Choroid plexus epithelial cell (primary cell): ENCODE results near the gene SETDB1.

Source experiments
- DNase-seq: peaks from one replicate; pipeline ENCODE4 v3.0.0-alpha.2; 2010; ENCODE audit warnings: low read depth
- H3K4me3 ChIP-seq: 2 replicates; pipeline ENCODE4 v1.5.1; 2011; ENCODE audit warnings: low read depth, mild to moderate bottlenecking, control low read depth, low read length, moderate library complexity
- TF ChIP-seq, protein P1 (sequence below): conservative IDR thresholded peaks from 2 replicates; pipeline ENCODE4 v1.5.1; 2011; ENCODE audit warnings: low read depth, mild to moderate bottlenecking, control low read depth, inconsistent platforms, low read length, moderate library complexity

Gene SETDB1

GRCh38 chr1:150970808-150971582 is 44.8 kb downstream of the SETDB1 start:
- H3K4me3 ChIP-seq = peak overlapping the region; percentile 34
- peak; percentile 71 for DNase-seq
- TF ChIP-seq, protein P1, sequence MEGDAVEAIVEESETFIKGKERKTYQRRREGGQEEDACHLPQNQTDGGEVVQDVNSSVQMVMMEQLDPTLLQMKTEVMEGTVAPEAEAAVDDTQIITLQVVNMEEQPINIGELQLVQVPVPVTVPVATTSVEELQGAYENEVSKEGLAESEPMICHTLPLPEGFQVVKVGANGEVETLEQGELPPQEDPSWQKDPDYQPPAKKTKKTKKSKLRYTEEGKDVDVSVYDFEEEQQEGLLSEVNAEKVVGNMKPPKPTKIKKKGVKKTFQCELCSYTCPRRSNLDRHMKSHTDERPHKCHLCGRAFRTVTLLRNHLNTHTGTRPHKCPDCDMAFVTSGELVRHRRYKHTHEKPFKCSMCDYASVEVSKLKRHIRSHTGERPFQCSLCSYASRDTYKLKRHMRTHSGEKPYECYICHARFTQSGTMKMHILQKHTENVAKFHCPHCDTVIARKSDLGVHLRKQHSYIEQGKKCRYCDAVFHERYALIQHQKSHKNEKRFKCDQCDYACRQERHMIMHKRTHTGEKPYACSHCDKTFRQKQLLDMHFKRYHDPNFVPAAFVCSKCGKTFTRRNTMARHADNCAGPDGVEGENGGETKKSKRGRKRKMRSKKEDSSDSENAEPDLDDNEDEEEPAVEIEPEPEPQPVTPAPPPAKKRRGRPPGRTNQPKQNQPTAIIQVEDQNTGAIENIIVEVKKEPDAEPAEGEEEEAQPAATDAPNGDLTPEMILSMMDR = no peak

GRCh38 chr1:150971583-150972416 is 45.6 kb downstream of the SETDB1 start:
- H3K4me3 ChIP-seq = peak overlapping the region; percentile 90
- TF ChIP-seq, protein P1 = peak; percentile 8
- DNase-seq = no peak

DNA sequence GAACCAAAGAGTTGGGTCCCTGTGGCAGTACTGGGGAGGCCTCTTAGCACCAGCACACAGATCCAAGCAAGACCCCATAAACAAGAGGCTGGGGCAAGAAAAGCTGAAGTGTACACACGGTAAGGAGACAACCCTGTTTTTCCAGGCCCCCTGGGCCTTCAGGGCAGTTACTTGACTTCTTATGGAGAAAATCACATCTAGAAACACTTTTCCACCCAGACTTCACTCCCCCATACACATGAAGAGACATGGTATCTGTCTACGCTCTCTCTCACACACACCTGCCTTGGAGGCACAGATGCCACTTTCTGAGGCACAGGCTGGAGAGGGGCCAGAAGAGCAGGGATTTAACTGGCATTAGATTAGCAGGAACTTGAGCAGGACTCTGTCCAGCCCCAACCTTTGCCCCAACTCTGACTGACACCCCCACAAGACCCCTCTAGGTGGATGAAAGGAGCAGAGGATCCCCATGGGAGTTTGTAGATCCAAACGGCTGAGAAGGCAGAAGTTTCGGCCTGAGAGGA is 46.3 kb downstream of the SETDB1 start:
- H3K4me3 ChIP-seq = peak overlapping the region; percentile 90
- TF ChIP-seq, protein P1 = no peak
- no peak for DNase-seq

DNA sequence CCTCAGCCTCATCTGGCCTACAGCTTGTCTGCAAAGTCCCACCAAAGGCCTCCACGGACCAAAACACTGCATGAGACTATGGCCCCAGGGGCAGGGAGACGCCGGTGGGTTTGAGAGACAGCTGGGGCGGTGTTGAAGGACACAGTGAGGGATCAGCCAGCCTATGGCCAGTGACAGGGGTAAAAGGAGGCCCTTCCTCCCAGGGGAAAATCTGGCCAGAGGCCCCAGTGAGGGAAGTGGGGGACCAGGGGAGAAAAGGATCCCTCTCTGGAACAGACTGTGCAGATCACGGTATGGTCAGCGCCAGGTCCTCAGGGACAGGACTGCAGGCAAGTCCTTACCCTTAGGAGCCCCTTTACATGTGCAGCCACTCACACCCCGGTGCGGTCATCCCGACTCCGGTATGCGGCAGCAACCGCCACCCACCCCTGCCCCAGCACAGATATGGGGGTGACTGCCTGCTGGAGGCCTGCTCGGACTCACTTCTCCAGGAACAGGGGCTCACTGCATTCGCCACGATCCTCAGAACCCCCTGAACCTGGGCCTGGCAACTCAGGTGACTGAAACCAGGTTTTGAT is 47.2 kb downstream of the SETDB1 start:
- no peak for DNase-seq
- peak overlapping the region; percentile 90 for H3K4me3 ChIP-seq
- TF ChIP-seq, protein P1 = no peak

GRCh38 chr1:150973836-150974579 is 47.8 kb downstream of the SETDB1 start:
- H3K4me3 ChIP-seq = peak overlapping the region; percentile 90
- DNase-seq = peak; percentile 33
- TF ChIP-seq, protein P1 = no peak
